HuH-7 (cell line): Measurements from ENCODE around the gene GCNA.
"Not testable (repeated sequence)": the region's sequence is repeated elsewhere in the genome, so short reads cannot be mapped to it uniquely, and the experiment has no call there.

Source experiments
- DNase-seq: peaks from one replicate; pipeline ENCODE4 v3.0.0; 2011; ENCODE audit warnings: low spot score

The GCNA gene

DNA sequence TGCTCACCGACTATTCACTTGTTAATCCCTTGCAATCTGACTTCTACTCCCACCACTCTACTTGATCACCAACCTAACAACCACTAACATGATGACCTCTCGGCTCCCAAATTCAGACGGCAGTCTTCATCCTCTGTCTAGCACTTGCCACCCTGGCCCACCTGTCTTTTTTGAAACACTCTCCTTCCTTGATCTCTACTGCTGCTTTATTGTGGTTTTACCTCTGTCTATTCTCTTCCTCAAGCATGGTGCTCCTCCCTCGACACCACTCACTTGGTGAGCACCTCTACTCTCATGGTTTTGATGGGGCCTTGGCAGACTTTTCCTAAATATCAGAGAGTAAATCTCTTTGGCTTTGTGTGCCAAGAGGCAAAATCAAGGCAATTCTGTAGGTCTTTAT lies 61.8 kb downstream of the GCNA start:
- DNase-seq: no peak

- not testable (repeated sequence) for DNase-seq
These were observed 66.2 kb downstream of the GCNA start for GRCh38 chrX:71644406-71644805.

DNA sequence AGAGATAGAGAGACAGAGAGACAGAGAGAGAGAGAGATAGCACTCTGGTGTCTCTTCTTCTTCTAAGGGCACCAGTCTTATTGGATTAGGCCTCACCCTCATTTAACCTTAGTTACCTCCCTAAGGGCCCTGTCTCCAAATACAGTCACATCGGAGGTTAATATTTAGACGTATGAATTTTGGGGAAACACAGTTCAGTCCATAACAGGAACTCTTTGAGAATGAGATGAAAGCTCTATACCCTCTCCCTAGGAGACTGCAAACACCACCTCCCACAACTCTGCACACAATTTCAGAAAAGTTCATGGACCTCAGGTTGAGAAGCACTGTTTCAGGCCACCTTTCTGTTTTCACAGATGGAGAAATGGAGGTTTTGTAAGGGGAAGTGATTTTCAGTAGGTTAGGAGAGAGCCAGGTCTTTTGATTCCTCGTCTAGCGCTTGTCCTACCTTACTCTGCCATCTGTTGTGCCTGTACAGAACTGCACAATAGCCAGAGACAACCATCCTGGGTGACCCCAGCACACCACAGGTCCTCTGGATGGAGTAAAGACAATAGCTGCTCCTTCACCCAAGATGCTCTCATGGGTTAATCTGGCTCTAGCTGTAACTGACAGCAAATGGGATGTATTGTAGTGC lies 72.2 kb downstream of the GCNA start:
- no peak for DNase-seq

GRCh38 chrX:71652405-71652804 lies 74.2 kb downstream of the GCNA start:
- DNase-seq: peak; percentile 67

DNA sequence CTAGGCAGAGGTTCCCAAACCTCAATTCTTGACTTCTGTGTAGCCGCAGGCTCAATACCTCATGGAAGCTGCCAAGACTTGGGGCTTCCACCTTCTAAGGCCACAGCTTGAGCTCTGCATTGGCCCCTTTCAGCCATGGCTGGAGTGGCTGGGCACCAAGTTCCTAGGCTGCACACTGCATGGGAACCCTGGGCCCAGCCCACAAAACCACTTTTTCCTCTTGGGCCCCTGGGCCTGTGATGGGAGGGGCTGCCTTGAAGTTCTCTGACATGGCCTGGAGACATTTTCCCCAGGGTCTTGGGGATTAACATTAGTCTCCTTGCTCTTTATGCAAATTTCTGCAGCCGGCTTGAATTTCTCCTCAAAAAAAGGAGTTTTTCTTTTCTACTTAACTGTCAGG lies 75.1 kb downstream of the GCNA start:
- no peak for DNase-seq

GRCh38 chrX:71657267-71657666 lies 79.0 kb downstream of the GCNA start:
- no peak for DNase-seq

DNA sequence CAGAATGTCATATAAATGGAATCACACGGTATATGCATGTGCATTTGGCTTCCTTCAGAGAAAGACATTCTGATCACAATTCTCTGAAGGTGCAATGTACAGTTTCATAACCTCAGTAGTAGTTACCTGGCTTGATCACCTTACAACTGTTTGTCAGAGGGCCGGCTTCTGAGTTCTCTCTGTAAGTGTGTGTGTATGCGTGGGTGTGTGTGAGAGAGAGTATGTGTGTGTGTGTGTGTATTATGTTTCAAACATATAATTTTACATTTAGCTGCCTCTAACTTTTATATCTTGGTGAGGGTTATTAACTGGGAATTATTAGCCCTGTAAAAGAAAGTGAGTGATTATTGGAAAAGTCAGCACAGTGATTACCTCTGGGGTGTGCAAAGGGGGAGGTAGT lies 81.1 kb downstream of the GCNA start:
- DNase-seq: no peak

GRCh38 chrX:71659959-71660358 lies 81.7 kb downstream of the GCNA start:
- DNase-seq: no peak

DNA sequence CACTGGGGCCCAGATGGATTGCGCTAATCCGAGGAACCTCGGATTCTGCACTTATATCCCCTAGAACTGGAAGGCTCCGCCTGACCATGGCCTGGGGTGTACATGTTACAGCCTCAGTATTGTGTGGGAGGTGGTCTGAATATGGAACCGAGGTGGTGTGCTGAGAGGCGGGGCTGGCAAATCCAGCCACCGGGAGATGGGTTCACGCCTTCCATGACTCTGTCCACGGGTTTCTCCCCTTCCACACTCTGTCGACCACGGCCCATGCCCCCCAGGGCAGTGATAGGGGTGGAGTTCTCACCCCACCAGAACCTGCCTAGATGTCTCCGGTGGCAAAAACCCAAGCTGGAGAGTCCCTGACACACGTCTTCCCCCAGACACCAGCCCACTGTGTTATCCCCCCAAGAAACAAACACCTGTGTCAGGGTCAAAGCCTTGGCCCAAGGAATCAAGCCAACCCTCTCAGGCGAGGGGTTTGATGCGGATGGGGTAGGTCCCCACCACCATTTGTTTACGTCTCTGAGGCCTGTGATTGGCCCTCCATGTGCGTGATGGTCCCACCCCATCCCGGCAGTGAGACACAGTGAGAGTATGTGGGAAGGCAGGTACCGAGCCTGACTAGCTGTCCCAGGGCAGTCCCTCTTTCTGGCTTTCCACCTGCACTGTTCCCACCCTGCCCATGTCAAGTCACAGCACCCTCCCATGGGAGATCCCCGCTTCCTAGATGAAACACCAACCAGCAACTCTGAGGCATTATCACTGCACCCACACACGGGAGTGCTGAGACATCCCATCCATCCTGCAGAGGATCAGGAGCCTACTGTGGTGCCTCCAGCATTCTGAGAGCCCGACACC lies 82.6 kb downstream of the GCNA start:
- no peak for DNase-seq

DNA sequence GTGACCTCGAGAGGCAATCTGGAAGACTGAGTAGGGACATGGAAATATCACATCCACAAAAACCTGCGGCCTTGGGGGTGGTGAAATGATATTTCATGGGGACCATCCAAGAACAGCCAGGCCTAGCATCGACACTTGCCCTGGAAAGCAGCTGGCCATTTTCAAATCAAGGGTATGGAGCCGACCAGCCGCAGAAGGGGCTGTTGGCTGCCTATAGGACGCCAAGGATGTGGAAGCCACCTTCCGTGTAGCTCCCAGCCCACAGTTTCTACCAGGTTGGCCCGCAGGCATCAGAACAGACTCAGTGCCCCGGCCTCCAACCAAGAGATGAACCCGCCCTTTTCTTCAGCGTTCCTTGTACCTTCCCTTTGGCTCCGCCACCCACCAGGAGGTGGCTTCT lies 83.7 kb downstream of the GCNA start:
- no peak for DNase-seq

GRCh38 chrX:71662654-71663053 lies 84.4 kb downstream of the GCNA start:
- not testable (repeated sequence) for DNase-seq
